SK-N-SH (cell line): ENCODE measurements around the gene TSPAN7. TPM values are rescaled to one million over a fixed set of nuclear protein-coding genes. Genes with fewer than 3 reads are reported as not detected.

Experiments
- CTCF ChIA-PET: fragments of 300-600, 350-600 bp; formaldehyde crosslinking; extraction: SDS; loops from one replicate; lab custom pipeline; 2021; lab: Yijun Ruan, JAX
- POLR2A ChIA-PET: fragments of 350-600 bp; sonication (Branson Sonifier 250); formaldehyde crosslinking; extraction: SDS; loops from one replicate; lab custom pipeline; 2020; ENCODE audit warnings: antibody characterized with exemption, inconsistent platforms; lab: Yijun Ruan, JAX
- DNase-seq: peaks from one replicate; pipeline ENCODE4 v3.0.0; 2012
- H2AFZ ChIP-seq: fragments of 200-600 bp; sonication (generic); 2 replicates; pipeline ENCODE4 v1.8.1; 2016; ENCODE audit warnings: antibody characterized with exemption, mild to moderate bottlenecking, low read depth
- H3F3A ChIP-seq: fragments of 200-600 bp; sonication (generic); replicated peaks from 2 replicates; pipeline ENCODE3; 2016; ENCODE audit warnings: antibody characterized with exemption, mild to moderate bottlenecking; ENCODE audit not compliant: insufficient read depth
- H3K27ac ChIP-seq, 2 experiments: fragments of 200-500 bp in 1 of 2; fragments of 200-600 bp in 1 of 2; sonication (Bioruptor generic) in 1 of 2; sonication (generic), shearing (Covaris generic) in 1 of 2; 2 replicates each; pipeline versions ENCODE4 v1.5.1 to v1.6.1; 2014 to 2016; ENCODE audit warnings: low read depth in 2 of 2, inconsistent platforms in 1 of 2, low read length in 1 of 2, mild to moderate bottlenecking in 1 of 2, mixed read lengths in 1 of 2
- H3K27me3 ChIP-seq: fragments of 200-600 bp; sonication (generic), shearing (Covaris generic); 2 replicates; pipeline ENCODE4 v1.6.1; 2016; ENCODE audit warnings: mixed run types; ENCODE audit not compliant: insufficient read depth
- H3K36me3 ChIP-seq, 2 experiments: fragments of 200-500 bp in 1 of 2; fragments of 200-600 bp in 1 of 2; sonication (Bioruptor generic) in 1 of 2; sonication (generic) in 1 of 2; replicated peaks in 1 of 2; 2 replicates each; pipeline versions ENCODE3 to v1.5.1; 2014 to 2016; ENCODE audit warnings: low read length in 1 of 2, mild to moderate bottlenecking in 1 of 2; ENCODE audit not compliant: insufficient read depth in 2 of 2, control insufficient read depth in 1 of 2
- H3K4me1 ChIP-seq, 2 experiments: fragments of 200-500 bp in 1 of 2; fragments of 200-600 bp in 1 of 2; sonication (Bioruptor generic) in 1 of 2; sonication (generic), shearing (Covaris generic) in 1 of 2; 2 replicates each; pipeline versions ENCODE4 v1.5.1 to v1.6.1; 2014 to 2016; ENCODE audit warnings: low read depth in 1 of 2, low read length in 1 of 2, mixed run types in 1 of 2; ENCODE audit not compliant: insufficient read depth in 2 of 2, control insufficient read depth in 1 of 2
- H3K4me2 ChIP-seq: fragments of 200-600 bp; sonication (generic), shearing (Covaris generic); 2 replicates; pipeline ENCODE4 v1.6.1; 2017; ENCODE audit warnings: mixed run types
- H3K4me3 ChIP-seq, 2 experiments: fragments of 200-500 bp in 1 of 2; fragments of 200-600 bp in 1 of 2; sonication (Bioruptor generic) in 1 of 2; sonication (generic), shearing (Covaris generic) in 1 of 2; 2 replicates each; pipeline versions ENCODE4 v1.5.1 to v1.8.1; 2014 to 2016; ENCODE audit warnings: low read depth in 2 of 2, inconsistent platforms in 1 of 2, low read length in 1 of 2, mild to moderate bottlenecking in 1 of 2, mixed read lengths in 1 of 2, moderate library complexity in 1 of 2
- H3K79me2 ChIP-seq: fragments of 200-600 bp; sonication (generic); 2 replicates; pipeline ENCODE4 v1.8.1; 2017; ENCODE audit warnings: mild to moderate bottlenecking; ENCODE audit not compliant: insufficient read depth
- H3K9ac ChIP-seq: fragments of 200-600 bp; sonication (generic); 2 replicates; pipeline ENCODE4 v1.6.1; 2017; ENCODE audit warnings: mixed run types
- H3K9me2 ChIP-seq: fragments of 200-600 bp; sonication (generic); 2 replicates; pipeline ENCODE4 v1.6.1; 2017; ENCODE audit warnings: mixed run types
- H3K9me3 ChIP-seq: fragments of 200-600 bp; sonication (generic); 2 replicates; pipeline ENCODE4 v1.6.1; 2017; ENCODE audit warnings: mixed run types, mild to moderate bottlenecking, moderate library complexity
- H4K20me1 ChIP-seq: fragments of 200-600 bp; sonication (generic); 2 replicates; pipeline ENCODE4 v1.6.1; 2017; ENCODE audit warnings: mild to moderate bottlenecking, mixed run types; ENCODE audit not compliant: insufficient read depth
- ELF1 ChIP-seq: IDR thresholded peaks from 2 replicates; pipeline ENCODE4 v1.4.0; 2012
- EZH2phosphoT487 ChIP-seq: fragments of 200-600 bp; sonication (generic); IDR thresholded peaks from 2 replicates; pipeline ENCODE4 v1.6.1; 2017; ENCODE audit warnings: low read depth, mixed run types, mild to moderate bottlenecking, antibody characterized with exemption, moderate library complexity, borderline replicate concordance
- FOSL2 ChIP-seq: IDR thresholded peaks from 2 replicates; pipeline ENCODE4 v1.4.0; 2012; ENCODE audit warnings: low read depth, mild to moderate bottlenecking, moderate library complexity, borderline replicate concordance
- FOXM1 ChIP-seq: IDR thresholded peaks from 2 replicates; pipeline ENCODE4 v1.4.0; 2012; ENCODE audit warnings: low read depth, mild to moderate bottlenecking
- GATA2 ChIP-seq: sonication (generic); formaldehyde crosslinking; IDR thresholded peaks from 2 replicates; pipeline ENCODE4 v1.5.0; 2020; ENCODE audit warnings: mild to moderate bottlenecking, missing genetic modification reagents
- JUND ChIP-seq: IDR thresholded peaks from 2 replicates; pipeline ENCODE4 v1.4.0; 2012
- NRF1 ChIP-seq: IDR thresholded peaks from 2 replicates; pipeline ENCODE4 v1.6.1; 2012; ENCODE audit warnings: low read depth, mild to moderate bottlenecking, low read length
- SIN3A ChIP-seq: IDR thresholded peaks from 2 replicates; pipeline ENCODE4 v1.6.1; 2012; ENCODE audit warnings: low read depth, mild to moderate bottlenecking, low read length, moderate library complexity, borderline replicate concordance
- TAF1 ChIP-seq: IDR thresholded peaks from 2 replicates; pipeline ENCODE4 v1.6.1; 2012; ENCODE audit warnings: low read depth, mild to moderate bottlenecking, low read length, moderate library complexity, borderline replicate concordance
- YY1 ChIP-seq: IDR thresholded peaks from 2 replicates; pipeline ENCODE4 v1.4.0; 2012; ENCODE audit warnings: low read depth, mild to moderate bottlenecking
- polyA plus RNA-seq, 3 experiments: library from polyadenylated mRNA; depleted of rRNA; stranded (reverse); fragments of >200 nt; gene quantifications; 2 replicates each; pipeline ENCODE4 v1.2.3, GENCODE V29; 2012
- TF ChIP-seq, protein P1 (sequence below): IDR thresholded peaks from 2 replicates; pipeline ENCODE4 v1.6.1; 2012; ENCODE audit warnings: mild to moderate bottlenecking, low read depth, low read length, moderate library complexity
- TF ChIP-seq, protein P2 (sequence below): IDR thresholded peaks from 2 replicates; pipeline ENCODE4 v1.4.0; 2012; ENCODE audit warnings: low read depth, borderline replicate concordance
- TF ChIP-seq, protein P3 (sequence below): IDR thresholded peaks from 2 replicates; pipeline ENCODE4; 2012
- TF ChIP-seq, protein P4 (sequence below): fragments of 150-350 bp; IDR thresholded peaks from 2 replicates; pipeline ENCODE4 v1.6.1; 2016; ENCODE audit warnings: mild to moderate bottlenecking, low read depth, low read length
- TF ChIP-seq, protein P5 (sequence below): IDR thresholded peaks from 2 replicates; pipeline ENCODE4 v1.4.0; 2012; ENCODE audit warnings: low read depth

TSPAN7 gene
- polyA plus RNA-seq, 1 of the 3 experiments (the other 2 are of a cell fraction) = 0.39 TPM

DNA sequence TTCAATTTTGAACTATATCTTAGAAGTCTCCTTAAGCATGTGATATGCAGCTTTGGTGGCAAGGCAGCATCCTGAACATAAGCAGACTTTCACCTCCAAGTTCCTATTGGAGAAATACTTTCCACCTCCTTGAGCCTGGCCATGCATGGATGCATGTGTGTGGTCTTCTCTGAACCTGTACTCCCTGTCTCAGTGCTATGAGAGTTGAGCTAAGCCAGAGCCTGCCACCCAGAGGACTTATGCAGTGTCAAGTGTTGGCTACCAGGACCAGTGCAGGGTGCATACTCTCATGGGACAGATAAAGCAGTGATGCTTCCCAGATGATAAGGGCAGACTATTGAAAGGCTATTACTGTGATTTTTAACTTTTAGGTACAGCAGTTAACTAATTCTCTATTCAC, 105.6 kb downstream of the TSPAN7 start:
- H3K36me3 ChIP-seq = no peaks in the 10 kb centered on the region
- no peaks in the 10 kb centered on the region for H4K20me1 ChIP-seq
- no peaks in the 10 kb centered on the region for H3K9me3 ChIP-seq
- no peak for DNase-seq
- no peak overlapping the region for H3K9ac ChIP-seq
- TF ChIP-seq, protein P1, sequence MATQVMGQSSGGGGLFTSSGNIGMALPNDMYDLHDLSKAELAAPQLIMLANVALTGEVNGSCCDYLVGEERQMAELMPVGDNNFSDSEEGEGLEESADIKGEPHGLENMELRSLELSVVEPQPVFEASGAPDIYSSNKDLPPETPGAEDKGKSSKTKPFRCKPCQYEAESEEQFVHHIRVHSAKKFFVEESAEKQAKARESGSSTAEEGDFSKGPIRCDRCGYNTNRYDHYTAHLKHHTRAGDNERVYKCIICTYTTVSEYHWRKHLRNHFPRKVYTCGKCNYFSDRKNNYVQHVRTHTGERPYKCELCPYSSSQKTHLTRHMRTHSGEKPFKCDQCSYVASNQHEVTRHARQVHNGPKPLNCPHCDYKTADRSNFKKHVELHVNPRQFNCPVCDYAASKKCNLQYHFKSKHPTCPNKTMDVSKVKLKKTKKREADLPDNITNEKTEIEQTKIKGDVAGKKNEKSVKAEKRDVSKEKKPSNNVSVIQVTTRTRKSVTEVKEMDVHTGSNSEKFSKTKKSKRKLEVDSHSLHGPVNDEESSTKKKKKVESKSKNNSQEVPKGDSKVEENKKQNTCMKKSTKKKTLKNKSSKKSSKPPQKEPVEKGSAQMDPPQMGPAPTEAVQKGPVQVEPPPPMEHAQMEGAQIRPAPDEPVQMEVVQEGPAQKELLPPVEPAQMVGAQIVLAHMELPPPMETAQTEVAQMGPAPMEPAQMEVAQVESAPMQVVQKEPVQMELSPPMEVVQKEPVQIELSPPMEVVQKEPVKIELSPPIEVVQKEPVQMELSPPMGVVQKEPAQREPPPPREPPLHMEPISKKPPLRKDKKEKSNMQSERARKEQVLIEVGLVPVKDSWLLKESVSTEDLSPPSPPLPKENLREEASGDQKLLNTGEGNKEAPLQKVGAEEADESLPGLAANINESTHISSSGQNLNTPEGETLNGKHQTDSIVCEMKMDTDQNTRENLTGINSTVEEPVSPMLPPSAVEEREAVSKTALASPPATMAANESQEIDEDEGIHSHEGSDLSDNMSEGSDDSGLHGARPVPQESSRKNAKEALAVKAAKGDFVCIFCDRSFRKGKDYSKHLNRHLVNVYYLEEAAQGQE = no peak
- TF ChIP-seq, protein P2, sequence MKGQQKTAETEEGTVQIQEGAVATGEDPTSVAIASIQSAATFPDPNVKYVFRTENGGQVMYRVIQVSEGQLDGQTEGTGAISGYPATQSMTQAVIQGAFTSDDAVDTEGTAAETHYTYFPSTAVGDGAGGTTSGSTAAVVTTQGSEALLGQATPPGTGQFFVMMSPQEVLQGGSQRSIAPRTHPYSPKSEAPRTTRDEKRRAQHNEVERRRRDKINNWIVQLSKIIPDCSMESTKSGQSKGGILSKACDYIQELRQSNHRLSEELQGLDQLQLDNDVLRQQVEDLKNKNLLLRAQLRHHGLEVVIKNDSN = no peak
- no peak for TF ChIP-seq FOSL2
- TF ChIP-seq ELF1 = no peak
- TF ChIP-seq, protein P3, sequence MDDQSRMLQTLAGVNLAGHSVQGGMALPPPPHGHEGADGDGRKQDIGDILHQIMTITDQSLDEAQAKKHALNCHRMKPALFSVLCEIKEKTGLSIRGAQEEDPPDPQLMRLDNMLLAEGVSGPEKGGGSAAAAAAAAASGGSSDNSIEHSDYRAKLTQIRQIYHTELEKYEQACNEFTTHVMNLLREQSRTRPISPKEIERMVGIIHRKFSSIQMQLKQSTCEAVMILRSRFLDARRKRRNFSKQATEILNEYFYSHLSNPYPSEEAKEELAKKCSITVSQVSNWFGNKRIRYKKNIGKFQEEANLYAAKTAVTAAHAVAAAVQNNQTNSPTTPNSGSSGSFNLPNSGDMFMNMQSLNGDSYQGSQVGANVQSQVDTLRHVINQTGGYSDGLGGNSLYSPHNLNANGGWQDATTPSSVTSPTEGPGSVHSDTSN = no peak
- no peak for TF ChIP-seq TAF1
- TF ChIP-seq YY1 = no peak
- TF ChIP-seq, protein P4, sequence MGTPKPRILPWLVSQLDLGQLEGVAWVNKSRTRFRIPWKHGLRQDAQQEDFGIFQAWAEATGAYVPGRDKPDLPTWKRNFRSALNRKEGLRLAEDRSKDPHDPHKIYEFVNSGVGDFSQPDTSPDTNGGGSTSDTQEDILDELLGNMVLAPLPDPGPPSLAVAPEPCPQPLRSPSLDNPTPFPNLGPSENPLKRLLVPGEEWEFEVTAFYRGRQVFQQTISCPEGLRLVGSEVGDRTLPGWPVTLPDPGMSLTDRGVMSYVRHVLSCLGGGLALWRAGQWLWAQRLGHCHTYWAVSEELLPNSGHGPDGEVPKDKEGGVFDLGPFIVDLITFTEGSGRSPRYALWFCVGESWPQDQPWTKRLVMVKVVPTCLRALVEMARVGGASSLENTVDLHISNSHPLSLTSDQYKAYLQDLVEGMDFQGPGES = no peak
- TF ChIP-seq, protein P5, sequence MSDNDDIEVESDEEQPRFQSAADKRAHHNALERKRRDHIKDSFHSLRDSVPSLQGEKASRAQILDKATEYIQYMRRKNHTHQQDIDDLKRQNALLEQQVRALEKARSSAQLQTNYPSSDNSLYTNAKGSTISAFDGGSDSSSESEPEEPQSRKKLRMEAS = no peak
- TF ChIP-seq JUND = no peak
- no peak for TF ChIP-seq EZH2phosphoT487
- no peak for TF ChIP-seq GATA2
- TF ChIP-seq SIN3A = no peak
- no peak for TF ChIP-seq FOXM1
- TF ChIP-seq NRF1 = no peak
- CTCF ChIA-PET = no interaction called here
- 0 out of 2 replicates have a peak, but pooled peaks cover 8% of the 10 kb centered on the region for H3K27me3 ChIP-seq
- H3F3A ChIP-seq = no peaks in the 10 kb centered on the region
- no peaks in the 10 kb centered on the region for H3K9me2 ChIP-seq
- no peak overlapping the region for H3K4me2 ChIP-seq
- no peaks in the 10 kb centered on the region; a peak in 1 of 4 replicates for H3K4me1 ChIP-seq
- H2AFZ ChIP-seq = no peak overlapping the region
- H3K27ac ChIP-seq = no peak overlapping the region
- POLR2A ChIA-PET = no interaction called here
- H3K79me2 ChIP-seq = no peaks in the 10 kb centered on the region
- H3K4me3 ChIP-seq = no peak overlapping the region
